GM12865 (cell line): ENCODE measurements around the gene TNIK.

Source experiments
- DNase-seq: peaks from one replicate; pipeline ENCODE4 v3.0.0; 2010; ENCODE audit warnings: low read depth
- H3K4me3 ChIP-seq: 2 replicates; pipeline ENCODE4 v1.5.1; 2011; ENCODE audit warnings: mild to moderate bottlenecking, low read depth, low read length, control low read depth
- TF ChIP-seq, protein P1 (sequence below): IDR thresholded peaks from 2 replicates; pipeline ENCODE4 v1.5.1; 2011; ENCODE audit warnings: low read length, control low read depth, low read depth, inconsistent platforms; ENCODE audit not compliant: insufficient read depth; ENCODE audit errors: missing control alignments

The TNIK gene

GRCh38 chr3:171145798-171146197 lies 314.4 kb downstream of the TNIK start:
- no peak overlapping the region for H3K4me3 ChIP-seq
- DNase-seq: no peak
- TF ChIP-seq, protein P1, sequence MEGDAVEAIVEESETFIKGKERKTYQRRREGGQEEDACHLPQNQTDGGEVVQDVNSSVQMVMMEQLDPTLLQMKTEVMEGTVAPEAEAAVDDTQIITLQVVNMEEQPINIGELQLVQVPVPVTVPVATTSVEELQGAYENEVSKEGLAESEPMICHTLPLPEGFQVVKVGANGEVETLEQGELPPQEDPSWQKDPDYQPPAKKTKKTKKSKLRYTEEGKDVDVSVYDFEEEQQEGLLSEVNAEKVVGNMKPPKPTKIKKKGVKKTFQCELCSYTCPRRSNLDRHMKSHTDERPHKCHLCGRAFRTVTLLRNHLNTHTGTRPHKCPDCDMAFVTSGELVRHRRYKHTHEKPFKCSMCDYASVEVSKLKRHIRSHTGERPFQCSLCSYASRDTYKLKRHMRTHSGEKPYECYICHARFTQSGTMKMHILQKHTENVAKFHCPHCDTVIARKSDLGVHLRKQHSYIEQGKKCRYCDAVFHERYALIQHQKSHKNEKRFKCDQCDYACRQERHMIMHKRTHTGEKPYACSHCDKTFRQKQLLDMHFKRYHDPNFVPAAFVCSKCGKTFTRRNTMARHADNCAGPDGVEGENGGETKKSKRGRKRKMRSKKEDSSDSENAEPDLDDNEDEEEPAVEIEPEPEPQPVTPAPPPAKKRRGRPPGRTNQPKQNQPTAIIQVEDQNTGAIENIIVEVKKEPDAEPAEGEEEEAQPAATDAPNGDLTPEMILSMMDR: no peak

DNA sequence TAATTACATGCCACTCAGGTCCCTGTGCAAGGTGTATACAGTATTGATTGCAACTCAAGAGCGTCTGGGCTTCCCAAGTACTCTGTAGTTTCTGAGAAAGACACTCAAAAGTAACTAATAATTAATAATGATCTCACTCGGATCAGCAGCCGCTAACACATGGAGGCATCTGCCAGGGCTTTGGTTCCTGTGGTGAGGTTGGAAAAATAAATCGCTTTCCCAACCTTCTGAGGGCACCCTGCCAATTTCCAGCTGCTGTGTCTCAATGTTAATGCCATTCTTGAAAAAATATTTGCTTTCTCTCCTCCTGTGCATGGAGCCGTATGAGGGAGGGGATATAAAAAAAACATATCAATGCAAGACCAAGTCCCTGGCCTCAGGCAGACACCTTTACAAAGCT lies 317.2 kb downstream of the TNIK start:
- DNase-seq: no peak
- H3K4me3 ChIP-seq: no peak overlapping the region
- TF ChIP-seq, protein P1: no peak

- no peak for DNase-seq
- TF ChIP-seq, protein P1: no peak
- H3K4me3 ChIP-seq: no peak overlapping the region
These were observed 320.0 kb downstream of the TNIK start for GRCh38 chr3:171140246-171140645.

- TF ChIP-seq, protein P1: no peak
- no peak for DNase-seq
These were observed 322.2 kb downstream of the TNIK start for GRCh38 chr3:171138027-171138426.

DNA sequence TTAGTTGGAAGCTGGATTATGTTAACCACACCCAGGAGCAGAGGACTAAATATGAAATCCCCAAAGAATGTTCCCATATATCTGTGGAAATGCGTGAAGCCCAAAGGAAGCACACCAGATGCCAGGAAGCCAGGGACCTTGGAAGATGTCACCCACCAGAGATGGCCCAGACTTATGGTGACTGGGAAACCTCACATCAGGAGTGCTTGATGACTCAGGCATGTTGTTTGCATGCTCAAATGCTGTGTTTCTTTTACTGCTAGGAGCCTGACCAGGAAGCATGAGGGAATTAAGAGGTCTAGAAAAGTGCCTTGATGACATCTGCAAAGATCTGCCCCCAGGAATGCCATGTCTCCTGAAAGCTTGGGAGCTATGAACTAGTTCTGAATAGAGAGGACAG lies 324.7 kb downstream of the TNIK start:
- DNase-seq: no peak
- no peak overlapping the region for H3K4me3 ChIP-seq
- TF ChIP-seq, protein P1: no peak

More at GRCh38 chr3:171138027-171138426, 322.2 kb downstream of the TNIK start:
- no peak overlapping the region for H3K4me3 ChIP-seq

GRCh38 chr3:171133796-171134569 lies 326.2 kb downstream of the TNIK start:
- TF ChIP-seq, protein P1: no peak
- no peak for DNase-seq
- no peak overlapping the region for H3K4me3 ChIP-seq

DNA sequence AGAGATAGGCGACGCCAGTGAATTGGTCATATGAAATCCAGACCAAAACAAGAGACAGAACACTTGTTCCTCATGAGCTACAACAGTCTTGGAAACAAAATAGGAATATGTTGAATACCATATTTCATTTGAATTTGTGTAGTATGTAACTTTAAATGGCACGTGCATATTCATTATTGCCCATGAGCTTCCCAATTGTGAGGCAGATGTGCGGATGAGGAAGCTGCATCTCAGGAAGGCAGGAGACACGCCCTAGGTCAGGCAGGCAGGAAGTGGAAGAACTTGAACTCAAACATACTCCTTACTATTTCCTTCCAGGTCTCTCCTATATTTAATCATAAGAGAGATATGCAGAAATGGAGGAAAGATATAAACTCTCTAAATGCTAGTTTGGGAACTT lies 326.9 kb downstream of the TNIK start:
- no peak for DNase-seq
- no peak overlapping the region for H3K4me3 ChIP-seq
- TF ChIP-seq, protein P1: no peak
